HG03135 (cell line): ENCODE measurements around the gene GRIN3A.
A peak's percentile ranks its signal among the peaks of the same experiment; 100 is the strongest.
"Not testable (repeated sequence)": the region's sequence is repeated elsewhere in the genome, so short reads cannot be mapped to it uniquely, and the experiment has no call there.

Experiments used
- ATAC-seq: cut with Tn5 transposase; IDR thresholded peaks from one replicate; pipeline ENCODE4 v1.9.1; 2021; ENCODE audit warnings: mild to moderate bottlenecking, moderate library complexity; ENCODE audit not compliant: unreplicated experiment

Gene GRIN3A

GRCh38 chr9:101635473-101635872, 103.0 kb downstream of the GRIN3A start:
- ATAC-seq = no peak

GRCh38 chr9:101634741-101635409, 103.6 kb downstream of the GRIN3A start:
- no peak for ATAC-seq

GRCh38 chr9:101632611-101633010, 105.8 kb downstream of the GRIN3A start:
- ATAC-seq = no peak

DNA sequence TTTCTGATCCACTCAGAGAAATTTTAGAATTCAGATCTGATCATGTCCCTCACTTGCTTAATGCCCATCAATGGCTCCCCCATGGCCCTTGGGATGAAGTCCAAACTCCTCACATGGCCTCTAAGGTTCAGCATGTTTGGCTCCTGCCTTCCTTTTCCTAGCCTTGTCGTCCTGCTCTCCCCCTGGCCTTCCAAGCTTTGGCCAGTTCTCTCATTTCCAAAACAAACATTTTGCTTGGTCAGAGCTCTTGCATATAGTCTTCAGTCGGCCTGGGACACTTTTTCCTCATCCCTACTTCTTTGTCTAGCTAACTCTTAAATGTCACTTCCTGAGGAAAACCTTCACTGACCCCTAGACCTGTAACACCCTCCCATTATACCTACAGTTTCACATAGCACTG, 106.6 kb downstream of the GRIN3A start:
- no peak for ATAC-seq

DNA sequence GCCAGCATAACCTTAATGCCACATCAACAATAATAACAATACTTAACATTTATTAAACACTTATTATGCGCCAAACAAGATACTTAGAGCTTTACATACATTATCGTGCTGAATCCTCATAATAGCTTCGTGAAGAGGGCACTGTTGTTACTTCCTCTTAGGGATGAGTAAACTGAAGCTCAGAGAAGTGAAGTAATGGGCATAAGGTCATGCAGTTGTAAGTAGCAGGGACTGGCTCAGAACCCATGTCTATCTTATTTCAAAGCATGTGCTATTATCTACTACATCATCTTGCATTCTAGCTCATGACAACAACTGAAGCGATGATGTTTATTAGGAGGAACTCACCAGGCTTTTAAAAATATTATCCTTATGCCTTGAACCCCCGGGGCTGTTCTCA, 108.8 kb downstream of the GRIN3A start:
- ATAC-seq = no peak

DNA sequence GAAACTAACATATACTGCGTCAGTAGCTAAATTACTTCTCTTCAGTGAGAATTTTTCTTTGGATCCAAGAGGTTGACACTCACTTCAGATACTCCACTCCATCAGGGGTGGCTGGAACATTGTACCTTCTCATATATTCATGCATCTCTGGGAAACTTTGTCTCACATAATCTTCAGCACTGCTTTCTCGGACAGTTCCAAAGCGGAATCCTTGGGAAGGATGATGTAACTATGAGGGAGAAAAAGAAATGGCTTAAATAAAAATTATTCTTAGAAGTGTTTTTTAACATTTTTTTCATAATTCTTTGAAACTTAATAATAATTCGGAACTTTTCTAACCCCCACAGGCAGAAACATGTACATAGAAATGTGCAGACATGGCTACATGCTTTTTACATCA, 110.3 kb downstream of the GRIN3A start:
- no peak for ATAC-seq

GRCh38 chr9:101626295-101626694, 112.2 kb downstream of the GRIN3A start:
- no peak for ATAC-seq

- ATAC-seq = no peak
These were observed 112.6 kb downstream of the GRIN3A start for GRCh38 chr9:101625876-101626275.

DNA sequence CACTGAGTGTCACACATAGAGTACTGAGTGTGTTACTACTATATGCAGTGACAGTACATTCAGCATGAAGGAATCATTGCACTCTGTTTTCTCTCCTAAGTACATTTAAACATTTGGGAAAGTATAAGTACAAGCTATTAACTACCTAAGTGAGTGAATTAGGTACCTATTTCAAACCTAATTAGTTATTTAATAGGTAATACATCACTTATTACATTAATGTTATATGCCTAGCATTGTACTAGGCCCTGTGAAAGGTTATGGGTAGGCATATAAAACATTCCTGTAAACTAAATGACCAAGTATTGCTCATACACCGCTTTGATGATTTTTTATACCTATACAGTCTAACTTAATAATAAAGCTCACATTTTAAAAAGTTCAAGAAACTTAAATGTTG, 118.0 kb downstream of the GRIN3A start:
- ATAC-seq = no peak

DNA sequence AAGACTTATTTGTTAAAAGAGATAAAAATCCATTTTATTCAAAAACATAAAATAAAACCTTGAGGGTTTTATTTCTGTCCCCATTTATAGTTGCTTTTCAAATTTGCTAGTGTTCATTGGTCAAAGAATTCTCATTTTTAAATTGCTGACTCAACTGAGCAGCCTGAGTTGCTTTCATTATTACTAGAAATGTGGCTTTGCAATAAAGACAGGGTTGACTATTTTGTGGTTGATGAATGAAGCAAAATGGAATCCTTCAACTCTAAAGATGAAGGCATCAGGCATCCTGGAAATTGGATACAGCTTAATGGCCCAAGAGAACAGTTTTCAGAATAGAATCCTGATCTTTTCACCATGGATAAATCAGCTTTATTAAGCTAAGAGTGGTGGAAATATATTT, 119.7 kb downstream of the GRIN3A start:
- no peak for ATAC-seq

DNA sequence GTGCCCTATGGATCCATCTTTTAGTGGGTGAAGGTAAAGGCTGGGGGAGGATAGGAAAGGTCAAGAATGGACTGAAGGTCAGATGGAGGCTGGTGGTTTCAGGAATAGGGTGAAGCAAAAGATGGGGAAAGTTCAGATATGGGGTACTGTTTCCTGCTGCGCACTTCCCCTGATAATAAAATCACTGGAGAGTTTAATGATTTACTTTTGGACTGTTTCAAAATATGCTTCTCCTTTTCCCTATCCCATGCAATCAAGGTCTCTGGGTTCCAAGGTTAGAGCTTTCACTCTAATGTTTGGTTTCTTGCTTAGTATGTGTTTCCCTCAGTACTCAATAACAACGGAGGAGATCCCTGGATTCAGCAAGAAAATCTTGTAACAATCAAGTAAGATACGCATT, 132.9 kb downstream of the GRIN3A start:
- ATAC-seq = no peak

DNA sequence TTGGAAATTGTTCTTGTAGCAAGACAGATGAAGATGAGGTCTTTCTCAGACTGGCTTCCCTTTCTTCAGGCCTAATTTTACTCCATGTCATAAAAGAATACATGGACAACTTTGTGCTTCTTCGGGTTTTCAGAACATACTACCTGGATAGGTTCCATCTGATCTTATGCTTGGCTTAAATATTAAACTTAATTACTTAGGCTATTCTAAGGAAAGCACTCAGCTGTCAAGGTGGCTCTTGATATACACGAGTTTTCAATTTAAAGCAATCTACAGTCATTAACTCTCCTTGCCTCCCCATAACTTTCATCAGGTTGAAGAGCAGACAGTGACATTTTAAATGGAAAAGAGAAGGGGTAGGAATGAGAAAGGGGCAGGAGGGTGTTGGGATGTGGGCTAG, 134.2 kb downstream of the GRIN3A start:
- no peak for ATAC-seq

DNA sequence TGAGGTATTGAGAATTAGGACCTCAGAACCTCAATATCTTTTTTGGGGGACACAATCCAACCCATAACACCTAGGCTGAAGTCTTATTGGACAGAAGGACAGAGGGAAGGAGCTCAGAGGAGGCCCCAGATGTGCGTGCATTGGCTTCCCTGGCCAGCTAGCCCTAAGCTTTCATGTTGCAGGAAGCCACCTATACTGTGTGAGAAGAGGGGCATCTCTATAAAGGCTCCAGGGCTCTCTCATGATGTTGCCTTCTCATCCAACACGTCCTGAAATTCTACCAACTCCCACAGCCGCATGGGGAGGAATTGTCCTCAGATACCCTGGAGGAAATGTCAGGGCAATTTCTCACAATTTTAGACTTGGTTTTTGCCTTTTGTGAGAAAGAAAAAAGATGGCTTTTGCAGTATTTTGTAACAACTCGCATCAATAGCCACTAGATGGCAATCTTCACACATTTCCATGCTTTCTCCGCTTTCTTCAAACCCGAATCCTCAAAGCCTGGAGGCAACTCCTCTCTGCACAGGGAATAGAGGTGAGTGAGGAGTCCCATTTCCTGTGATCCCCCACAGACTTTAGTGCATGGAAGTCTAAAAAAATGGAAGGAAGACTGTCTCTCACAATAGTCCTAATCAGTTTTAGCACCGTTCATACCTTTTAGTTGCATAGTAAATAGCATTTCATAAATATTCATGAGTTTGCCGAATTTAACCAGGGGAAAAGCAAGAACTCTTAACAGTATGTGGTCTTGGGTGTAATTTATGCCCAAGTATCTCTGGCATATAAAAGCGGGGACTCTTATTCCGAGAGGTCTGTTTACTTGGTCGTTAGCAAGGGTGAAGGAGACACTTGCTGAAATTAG, 136.3 kb downstream of the GRIN3A start:
- ATAC-seq = no peak

DNA sequence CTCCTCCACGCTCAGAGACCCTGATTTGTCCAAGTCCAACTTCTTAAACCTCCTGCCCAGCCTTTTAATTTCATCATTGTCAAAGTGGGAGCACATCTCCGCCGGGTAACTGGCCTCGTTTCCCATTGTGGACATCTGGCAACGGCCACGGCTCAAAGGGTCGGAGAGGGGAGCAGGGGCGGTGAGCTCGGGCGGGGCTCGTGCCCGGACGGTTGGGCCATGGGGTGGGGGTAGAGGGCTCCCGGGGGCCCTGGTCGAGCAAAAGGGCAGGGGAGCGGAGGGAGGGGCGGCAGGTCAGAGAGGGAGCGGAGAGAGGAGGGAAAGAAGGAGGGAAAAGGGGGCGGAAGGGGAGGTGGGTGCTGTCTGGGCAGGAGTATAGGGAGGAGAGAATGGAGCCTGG, 143.7 kb downstream of the GRIN3A start, which contains the start of gene PPP3R2:
PPP3R2 (minus strand) TSS at position 174 of the 400 bp plus-strand sequence; CDS start at position 126, 48 bp downstream.
- no peak for ATAC-seq

- ATAC-seq = no peak
These were observed 145.1 kb downstream of the GRIN3A start for GRCh38 chr9:101593345-101593744.

DNA sequence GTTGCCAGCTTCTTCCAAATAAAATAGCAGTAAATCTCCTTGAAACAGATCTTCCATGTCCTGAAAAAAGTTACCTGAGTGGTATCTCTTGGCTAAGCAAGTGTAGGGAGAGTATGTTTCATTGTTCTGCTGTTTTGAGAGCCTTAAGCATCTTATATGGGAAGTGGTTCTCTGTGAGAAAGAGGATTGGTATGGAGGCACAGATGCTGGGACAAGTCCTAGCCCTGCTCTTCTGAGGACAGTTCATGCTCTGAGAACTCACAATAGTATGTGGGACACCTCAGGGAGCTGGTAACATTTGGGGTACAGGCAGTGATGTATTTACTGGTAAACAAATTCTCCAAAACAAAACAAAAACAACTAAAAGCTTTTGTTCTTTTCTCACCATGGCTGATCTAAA, 145.7 kb downstream of the GRIN3A start:
- ATAC-seq = no peak

- ATAC-seq = no peak
These were observed 146.5 kb downstream of the GRIN3A start for GRCh38 chr9:101591787-101592446.

DNA sequence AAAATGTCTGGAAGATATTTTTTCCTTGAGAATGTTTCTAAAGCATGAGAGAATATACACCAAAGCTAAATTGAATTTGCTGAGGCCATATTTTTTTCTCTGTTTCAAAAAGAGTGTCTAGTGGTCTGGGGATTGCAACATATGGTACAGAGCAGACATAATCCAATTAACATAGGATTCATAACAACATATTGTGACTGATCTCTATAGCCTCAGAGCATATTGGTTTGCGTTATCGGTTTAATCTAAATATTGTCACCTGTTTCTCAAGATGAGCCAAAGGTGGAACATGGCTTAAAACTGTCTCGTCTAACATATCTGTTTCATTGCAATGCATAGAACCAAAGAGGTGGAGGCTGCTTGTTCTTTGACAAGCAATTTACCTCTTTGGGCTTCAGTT, 147.5 kb downstream of the GRIN3A start:
- ATAC-seq = no peak

GRCh38 chr9:101590074-101590473, 148.4 kb downstream of the GRIN3A start:
- not testable (repeated sequence) for ATAC-seq

GRCh38 chr9:101587332-101588043, 151.0 kb downstream of the GRIN3A start:
- ATAC-seq = no peak

DNA sequence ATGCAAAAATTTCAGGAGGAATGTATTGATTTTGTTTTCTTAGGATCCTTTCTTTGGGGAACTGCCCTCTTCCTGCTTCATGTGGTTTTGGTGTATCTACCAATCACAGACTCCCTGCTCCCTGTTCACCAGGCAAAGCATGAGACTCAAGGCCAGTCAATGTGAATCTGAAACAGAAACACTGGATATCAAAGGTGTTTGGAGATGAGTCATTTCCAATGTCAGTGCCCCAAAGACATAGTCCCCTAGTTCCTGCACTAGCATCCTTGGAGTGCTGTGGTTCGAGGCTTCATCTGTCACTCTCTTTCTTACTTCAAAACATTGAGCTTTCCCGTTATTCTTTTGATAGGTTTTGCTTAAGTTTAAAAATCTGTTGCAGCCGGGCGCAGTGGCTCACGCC, 151.8 kb downstream of the GRIN3A start:
- peak; percentile 86 for ATAC-seq
